Measurements from ENCODE around the gene NT5DC1.

DNA sequence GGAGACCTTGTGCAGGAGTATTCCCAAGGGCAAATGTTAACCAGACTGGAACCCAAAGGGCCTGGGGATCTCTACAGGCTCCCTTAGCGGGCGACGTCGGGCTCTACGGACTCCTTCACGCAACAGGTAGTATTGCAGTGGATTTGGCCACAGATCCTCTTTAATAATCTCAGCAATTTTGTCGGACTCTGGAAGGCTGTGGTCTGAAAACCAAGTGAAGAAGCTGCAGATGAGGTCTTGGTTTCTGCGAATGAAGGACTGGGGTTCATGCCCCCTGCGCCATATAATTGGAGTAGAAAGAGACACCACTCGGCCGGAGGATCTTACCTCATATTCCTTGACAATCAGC is 177.8 kb downstream of the NT5DC1 start:
- TF ChIP-seq POLR2A (IDR thresholded peaks at IDR 0.05) (no peak), CTCF (IDR thresholded peaks at IDR 0.05) (no peak)
